ENCODE measurements around the gene ITPR2.

The ITPR2 gene

DNA sequence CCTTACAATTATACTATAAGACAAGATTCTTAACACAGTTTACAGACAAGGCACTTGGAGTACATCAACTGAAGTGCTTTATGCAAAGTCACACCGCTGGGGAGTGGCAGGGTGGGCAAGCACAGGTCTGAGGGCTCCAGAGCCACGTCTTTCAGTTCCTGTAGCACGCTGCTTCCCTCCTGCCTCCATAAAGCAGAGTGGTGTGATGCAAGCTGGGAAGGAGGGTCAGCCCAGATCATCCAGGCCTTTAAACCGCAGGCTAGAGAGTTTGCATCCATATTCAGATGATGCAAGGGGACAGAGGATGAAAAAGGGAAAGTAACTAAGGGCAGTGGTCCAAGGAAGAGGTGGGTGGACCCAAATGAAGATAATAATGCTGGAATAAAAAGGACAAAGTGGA, 132.6 kb downstream of the ITPR2 start:
- Histone ChIP-seq H3K36me3 (ENCODE audit: insufficient read depth, low read length) (peaks cover 8% of the 10 kb centered on the region; the same call in 1 of the 2 replicates), H3K79me2 (ENCODE audit: insufficient read depth, low read length) (no peaks in the 10 kb centered on the region), H3K9me3 (ENCODE audit: insufficient read depth, low read depth, low read length) (no peaks in the 10 kb centered on the region), H3K4me1 (ENCODE audit: insufficient read depth, low read length, poor library complexity, severe bottlenecking) (no peaks in the 10 kb centered on the region), H3K4me3 (ENCODE audit: low read length, poor library complexity, severe bottlenecking) (no peak overlapping the region), H3K9ac (ENCODE audit: low read depth, low read length, poor library complexity, severe bottlenecking) (no peak overlapping the region), H2AFZ (ENCODE audit: low read length) (no peak overlapping the region), H3K4me2 (ENCODE audit: low read depth, low read length, poor library complexity, severe bottlenecking) (no peak overlapping the region), H3K9me2 (replicated peaks; ENCODE audit: low read depth, low read length) (no peaks in the 10 kb centered on the region), H4K20me1 (ENCODE audit: insufficient read depth, low read length, poor library complexity, severe bottlenecking) (no peaks in the 10 kb centered on the region), H3F3A (ENCODE audit: low read depth) (no peaks in the 10 kb centered on the region), H3K27me3 (ENCODE audit: insufficient read depth, low read length, poor library complexity, severe bottlenecking) (no peaks in the 10 kb centered on the region)
- TF ChIP-seq, protein P1, sequence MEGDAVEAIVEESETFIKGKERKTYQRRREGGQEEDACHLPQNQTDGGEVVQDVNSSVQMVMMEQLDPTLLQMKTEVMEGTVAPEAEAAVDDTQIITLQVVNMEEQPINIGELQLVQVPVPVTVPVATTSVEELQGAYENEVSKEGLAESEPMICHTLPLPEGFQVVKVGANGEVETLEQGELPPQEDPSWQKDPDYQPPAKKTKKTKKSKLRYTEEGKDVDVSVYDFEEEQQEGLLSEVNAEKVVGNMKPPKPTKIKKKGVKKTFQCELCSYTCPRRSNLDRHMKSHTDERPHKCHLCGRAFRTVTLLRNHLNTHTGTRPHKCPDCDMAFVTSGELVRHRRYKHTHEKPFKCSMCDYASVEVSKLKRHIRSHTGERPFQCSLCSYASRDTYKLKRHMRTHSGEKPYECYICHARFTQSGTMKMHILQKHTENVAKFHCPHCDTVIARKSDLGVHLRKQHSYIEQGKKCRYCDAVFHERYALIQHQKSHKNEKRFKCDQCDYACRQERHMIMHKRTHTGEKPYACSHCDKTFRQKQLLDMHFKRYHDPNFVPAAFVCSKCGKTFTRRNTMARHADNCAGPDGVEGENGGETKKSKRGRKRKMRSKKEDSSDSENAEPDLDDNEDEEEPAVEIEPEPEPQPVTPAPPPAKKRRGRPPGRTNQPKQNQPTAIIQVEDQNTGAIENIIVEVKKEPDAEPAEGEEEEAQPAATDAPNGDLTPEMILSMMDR (conservative IDR thresholded peaks at IDR 0.05; ENCODE audit: low read length) = no peak
- no peak for TF ChIP-seq EZH2phosphoT487 (IDR thresholded peaks at IDR 0.05; ENCODE audit: borderline replicate concordance)

GRCh38 chr12:26699237-26699636, 133.8 kb downstream of the ITPR2 start:
- Histone ChIP-seq H3K36me3 (ENCODE audit: insufficient read depth, low read length) (peaks cover 16% of the 10 kb centered on the region; the same call in 1 of the 2 replicates), H3K79me2 (ENCODE audit: insufficient read depth, low read length) (no peaks in the 10 kb centered on the region), H4K20me1 (ENCODE audit: insufficient read depth, low read length, poor library complexity, severe bottlenecking) (no peaks in the 10 kb centered on the region), H3K4me1 (ENCODE audit: insufficient read depth, low read length, poor library complexity, severe bottlenecking) (no peaks in the 10 kb centered on the region), H3K4me2 (ENCODE audit: low read depth, low read length, poor library complexity, severe bottlenecking) (no peak overlapping the region), H3K9ac (ENCODE audit: low read depth, low read length, poor library complexity, severe bottlenecking) (no peak overlapping the region), H3K9me3 (ENCODE audit: insufficient read depth, low read depth, low read length) (no peaks in the 10 kb centered on the region), H2AFZ (ENCODE audit: low read length) (no peak overlapping the region), H3K9me2 (replicated peaks; ENCODE audit: low read depth, low read length) (no peaks in the 10 kb centered on the region), H3F3A (ENCODE audit: low read depth) (no peaks in the 10 kb centered on the region), H3K4me3 (ENCODE audit: low read length, poor library complexity, severe bottlenecking) (no peak overlapping the region), H3K27me3 (ENCODE audit: insufficient read depth, low read length, poor library complexity, severe bottlenecking) (no peaks in the 10 kb centered on the region)
- TF ChIP-seq, protein P1 (conservative IDR thresholded peaks at IDR 0.05; ENCODE audit: low read length) = no peak
- no peak for TF ChIP-seq EZH2phosphoT487 (IDR thresholded peaks at IDR 0.05; ENCODE audit: borderline replicate concordance)

- Histone ChIP-seq H3K9ac (ENCODE audit: low read depth, low read length, poor library complexity, severe bottlenecking) (no peak overlapping the region), H2AFZ (ENCODE audit: low read length) (no peak overlapping the region), H3K4me3 (ENCODE audit: low read length, poor library complexity, severe bottlenecking) (no peak overlapping the region), H3K9me2 (replicated peaks; ENCODE audit: low read depth, low read length) (no peaks in the 10 kb centered on the region), H3K27me3 (ENCODE audit: insufficient read depth, low read length, poor library complexity, severe bottlenecking) (no peaks in the 10 kb centered on the region), H4K20me1 (ENCODE audit: insufficient read depth, low read length, poor library complexity, severe bottlenecking) (no peaks in the 10 kb centered on the region), H3F3A (ENCODE audit: low read depth) (no peaks in the 10 kb centered on the region), H3K79me2 (ENCODE audit: insufficient read depth, low read length) (no peaks in the 10 kb centered on the region), H3K4me2 (ENCODE audit: low read depth, low read length, poor library complexity, severe bottlenecking) (no peak overlapping the region), H3K36me3 (ENCODE audit: insufficient read depth, low read length) (peaks cover 16% of the 10 kb centered on the region; the same call in 1 of the 2 replicates), H3K4me1 (ENCODE audit: insufficient read depth, low read length, poor library complexity, severe bottlenecking) (no peaks in the 10 kb centered on the region), H3K9me3 (ENCODE audit: insufficient read depth, low read depth, low read length) (no peaks in the 10 kb centered on the region)
- TF ChIP-seq, protein P1 (conservative IDR thresholded peaks at IDR 0.05; ENCODE audit: low read length) = no peak
- no peak for TF ChIP-seq EZH2phosphoT487 (IDR thresholded peaks at IDR 0.05; ENCODE audit: borderline replicate concordance)
Measured at GRCh38 chr12:26698186-26698585, 134.8 kb downstream of the ITPR2 start.

Measured in Loucy (cell line).